ENCODE data around the gene EXPH5.
"Not testable (repeated sequence)": the region's sequence is repeated elsewhere in the genome, so short reads cannot be mapped to it uniquely, and the experiment has no call there.

The EXPH5 gene

GRCh38 chr11:108599978-108600377 lies 6.4 kb upstream of the EXPH5 start:
- no peak for DNase-seq

- no peak for DNase-seq
Observed at GRCh38 chr11:108597736-108598355, 4.3 kb upstream of the EXPH5 start.

- no peak for DNase-seq
Observed at GRCh38 chr11:108596701-108597100, 3.1 kb upstream of the EXPH5 start.

- DNase-seq: no peak
Observed at GRCh38 chr11:108593923-108594434, 411 bp upstream of the EXPH5 start.

GRCh38 chr11:108592591-108593213 lies 866 bp downstream of the EXPH5 start:
- peak in 1 of 2 experiments; percentile 23 for DNase-seq

- no peak for DNase-seq
Observed at GRCh38 chr11:108591893-108592292, 1.7 kb downstream of the EXPH5 start.

- no peak for DNase-seq
Observed at GRCh38 chr11:108589136-108589535, 4.4 kb downstream of the EXPH5 start.

- DNase-seq: no peak
Observed at GRCh38 chr11:108588287-108588686, 5.3 kb downstream of the EXPH5 start.

- DNase-seq: no peak
Observed at GRCh38 chr11:108587109-108587508, 6.5 kb downstream of the EXPH5 start.

- no peak for DNase-seq
Observed at GRCh38 chr11:108586600-108586999, 7.0 kb downstream of the EXPH5 start.

GRCh38 chr11:108586185-108586584 lies 7.4 kb downstream of the EXPH5 start:
- not testable (repeated sequence) for DNase-seq

GRCh38 chr11:108584973-108585372 lies 8.6 kb downstream of the EXPH5 start:
- DNase-seq: no peak

- no peak for DNase-seq
Observed at GRCh38 chr11:108580645-108581044, 12.9 kb downstream of the EXPH5 start.

GRCh38 chr11:108580043-108580442 lies 13.5 kb downstream of the EXPH5 start:
- DNase-seq: no peak

GRCh38 chr11:108576523-108576922 lies 17.0 kb downstream of the EXPH5 start:
- no peak for DNase-seq

GRCh38 chr11:108574675-108575074 lies 18.9 kb downstream of the EXPH5 start:
- DNase-seq: no peak

- no peak for DNase-seq
Observed at GRCh38 chr11:108571001-108571400, 22.6 kb downstream of the EXPH5 start.

- no peak for DNase-seq
Observed at GRCh38 chr11:108569896-108570295, 23.7 kb downstream of the EXPH5 start.

GRCh38 chr11:108568195-108568858 lies 25.2 kb downstream of the EXPH5 start:
- DNase-seq: peak; percentile 79 to 93

- DNase-seq: peak in 1 of 2 experiments; percentile 40
Observed at GRCh38 chr11:108565653-108566052, 27.9 kb downstream of the EXPH5 start.

- no peak for DNase-seq
Observed at GRCh38 chr11:108562746-108563581, 30.6 kb downstream of the EXPH5 start.

GRCh38 chr11:108561535-108561991 lies 32.0 kb downstream of the EXPH5 start:
- no peak for DNase-seq

- DNase-seq: no peak
Observed at GRCh38 chr11:108559904-108560303, 33.7 kb downstream of the EXPH5 start.

Data from NCI-H446 (cell line).